DOHH2 (cell line): ENCODE results near the gene ABCD1.
A peak's percentile ranks its signal among the peaks of the same experiment; 100 is the strongest.

Experiments
- H3F3A ChIP-seq: fragments of 200-600 bp; sonication (generic), shearing (Covaris generic); 2 replicates; pipeline ENCODE4 v1.6.0; 2016; ENCODE audit warnings: antibody characterized with exemption, mild to moderate bottlenecking; ENCODE audit not compliant: control insufficient read depth, insufficient read depth
- H3K27ac ChIP-seq: fragments of 200-600 bp; sonication (generic); 2 replicates; pipeline ENCODE4 v1.5.1; 2014; ENCODE audit warnings: low read depth, mild to moderate bottlenecking, low read length, moderate library complexity
- H3K27me3 ChIP-seq: fragments of 200-600 bp; sonication (generic); 2 replicates; pipeline ENCODE4 v1.6.1; 2014; ENCODE audit warnings: mild to moderate bottlenecking, low read length, mixed read lengths; ENCODE audit not compliant: control insufficient read depth
- H3K36me3 ChIP-seq: fragments of 200-600 bp; sonication (generic); 2 replicates; pipeline ENCODE4 v1.6.1; 2014; ENCODE audit warnings: mild to moderate bottlenecking, low read length, moderate library complexity, mixed read lengths; ENCODE audit not compliant: control insufficient read depth
- H3K4me1 ChIP-seq: fragments of 200-600 bp; sonication (generic); 2 replicates; pipeline ENCODE4 v1.6.1; 2014; ENCODE audit warnings: mild to moderate bottlenecking, low read length, mixed read lengths; ENCODE audit not compliant: control insufficient read depth
- H3K4me2 ChIP-seq: fragments of 200-600 bp; sonication (generic); 2 replicates; pipeline ENCODE4 v1.6.0; 2014; ENCODE audit warnings: mild to moderate bottlenecking, low read length, moderate library complexity
- H3K4me3 ChIP-seq: fragments of 200-600 bp; sonication (generic); 2 replicates; pipeline ENCODE4 v1.5.1; 2014; ENCODE audit warnings: mild to moderate bottlenecking, low read length, mixed read lengths
- H3K79me2 ChIP-seq: fragments of 200-600 bp; sonication (generic); 2 replicates; pipeline ENCODE4 v1.6.1; 2014; ENCODE audit warnings: mild to moderate bottlenecking, low read length, mixed read lengths; ENCODE audit not compliant: control insufficient read depth
- H3K9me2 ChIP-seq: fragments of 200-600 bp; sonication (generic); replicated peaks from 2 replicates; pipeline ENCODE4 v1.6.1; 2014; ENCODE audit warnings: mild to moderate bottlenecking, low read length, mixed read lengths; ENCODE audit not compliant: control insufficient read depth
- H3K9me3 ChIP-seq: fragments of 200-600 bp; sonication (generic); 2 replicates; pipeline ENCODE4 v1.6.1; 2014; ENCODE audit warnings: antibody characterized with exemption, low read length, mixed read lengths; ENCODE audit not compliant: control insufficient read depth, insufficient read depth
- H4K20me1 ChIP-seq: fragments of 200-600 bp; sonication (generic); 2 replicates; pipeline ENCODE4 v1.6.0; 2014; ENCODE audit warnings: low read depth, mild to moderate bottlenecking, antibody characterized with exemption, low read length, moderate library complexity; ENCODE audit not compliant: control insufficient read depth, insufficient read depth
- EZH2phosphoT487 ChIP-seq: fragments of 200-600 bp; sonication (generic); IDR thresholded peaks from 2 replicates; pipeline ENCODE4 v1.6.1; 2017; ENCODE audit warnings: borderline replicate concordance, mild to moderate bottlenecking, antibody characterized with exemption, low read length, moderate library complexity, mixed read lengths
- TF ChIP-seq, protein P1 (sequence below): fragments of 200-600 bp; sonication (generic); IDR thresholded peaks from one replicate; pipeline ENCODE4 v1.5.1; 2014; ENCODE audit warnings: antibody characterized with exemption, mild to moderate bottlenecking, low read depth, low read length; ENCODE audit not compliant: poor library complexity, severe bottlenecking

Gene ABCD1

DNA sequence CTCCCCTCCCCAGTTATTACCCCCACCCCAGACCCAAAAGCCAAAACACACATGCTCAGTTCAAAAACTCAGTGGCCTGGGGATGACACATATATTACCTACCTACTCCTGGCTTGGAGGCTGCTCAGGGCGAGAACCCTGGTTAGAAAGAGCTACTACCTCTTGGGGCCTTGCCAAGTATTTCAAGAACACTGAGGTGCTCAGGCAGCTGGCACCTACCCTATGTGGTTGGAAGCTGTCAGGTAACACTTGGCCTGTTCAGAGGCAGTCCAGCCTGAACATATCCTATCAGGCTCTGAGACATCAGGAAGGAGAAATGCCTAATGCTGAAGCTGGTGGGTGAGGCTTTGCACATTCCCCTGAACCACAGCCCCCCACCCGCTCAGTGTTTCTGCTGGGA lies 5.4 kb upstream of the ABCD1 start:
- Histone ChIP-seq H3K79me2 (peaks cover 23% of the 10 kb centered on the region), H3K9me2 (no peaks in the 10 kb centered on the region), H3K4me2 (no peak overlapping the region), H3K27ac (no peak overlapping the region), H3K9me3 (no peaks in the 10 kb centered on the region), H3K4me3 (no peak overlapping the region), H4K20me1 (peaks cover 3% of the 10 kb centered on the region; the same call in 1 of the 2 replicates), H3K27me3 (no peaks in the 10 kb centered on the region), H3K4me1 (peaks cover 10% of the 10 kb centered on the region), H3K36me3 (peaks cover 48% of the 10 kb centered on the region), H3F3A (no peaks in the 10 kb centered on the region)
- TF ChIP-seq, protein P1, sequence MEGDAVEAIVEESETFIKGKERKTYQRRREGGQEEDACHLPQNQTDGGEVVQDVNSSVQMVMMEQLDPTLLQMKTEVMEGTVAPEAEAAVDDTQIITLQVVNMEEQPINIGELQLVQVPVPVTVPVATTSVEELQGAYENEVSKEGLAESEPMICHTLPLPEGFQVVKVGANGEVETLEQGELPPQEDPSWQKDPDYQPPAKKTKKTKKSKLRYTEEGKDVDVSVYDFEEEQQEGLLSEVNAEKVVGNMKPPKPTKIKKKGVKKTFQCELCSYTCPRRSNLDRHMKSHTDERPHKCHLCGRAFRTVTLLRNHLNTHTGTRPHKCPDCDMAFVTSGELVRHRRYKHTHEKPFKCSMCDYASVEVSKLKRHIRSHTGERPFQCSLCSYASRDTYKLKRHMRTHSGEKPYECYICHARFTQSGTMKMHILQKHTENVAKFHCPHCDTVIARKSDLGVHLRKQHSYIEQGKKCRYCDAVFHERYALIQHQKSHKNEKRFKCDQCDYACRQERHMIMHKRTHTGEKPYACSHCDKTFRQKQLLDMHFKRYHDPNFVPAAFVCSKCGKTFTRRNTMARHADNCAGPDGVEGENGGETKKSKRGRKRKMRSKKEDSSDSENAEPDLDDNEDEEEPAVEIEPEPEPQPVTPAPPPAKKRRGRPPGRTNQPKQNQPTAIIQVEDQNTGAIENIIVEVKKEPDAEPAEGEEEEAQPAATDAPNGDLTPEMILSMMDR: no peak
- no peak for TF ChIP-seq EZH2phosphoT487

DNA sequence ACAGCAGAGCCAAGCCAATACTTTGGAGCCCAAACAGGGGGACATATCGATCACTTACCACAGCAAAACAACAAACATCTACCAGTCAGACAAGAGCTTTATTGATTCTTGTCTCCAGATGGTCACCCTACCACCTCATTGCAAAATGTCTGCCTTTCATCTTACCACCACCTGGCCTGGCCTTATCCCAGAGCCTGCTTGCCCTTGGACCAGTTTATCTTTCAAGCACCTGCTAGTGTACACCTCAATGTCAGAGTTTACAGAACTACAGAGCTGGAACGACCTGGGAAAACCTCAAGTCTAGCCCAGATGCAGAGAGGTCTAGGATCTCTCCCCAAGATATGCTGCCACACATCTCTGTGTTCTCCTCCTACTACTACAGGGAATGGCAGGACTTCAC lies 5.0 kb upstream of the ABCD1 start:
- Histone ChIP-seq H3K36me3 (peaks cover 44% of the 10 kb centered on the region), H3K27me3 (no peaks in the 10 kb centered on the region), H3F3A (no peaks in the 10 kb centered on the region), H3K9me3 (no peaks in the 10 kb centered on the region), H3K79me2 (peaks cover 23% of the 10 kb centered on the region), H3K4me1 (peaks cover 10% of the 10 kb centered on the region), H4K20me1 (peaks cover 3% of the 10 kb centered on the region; the same call in 1 of the 2 replicates), H3K4me3 (no peak overlapping the region), H3K9me2 (no peaks in the 10 kb centered on the region), H3K27ac (no peak overlapping the region), H3K4me2 (no peak overlapping the region)
- TF ChIP-seq EZH2phosphoT487: no peak
- TF ChIP-seq, protein P1: no peak

DNA sequence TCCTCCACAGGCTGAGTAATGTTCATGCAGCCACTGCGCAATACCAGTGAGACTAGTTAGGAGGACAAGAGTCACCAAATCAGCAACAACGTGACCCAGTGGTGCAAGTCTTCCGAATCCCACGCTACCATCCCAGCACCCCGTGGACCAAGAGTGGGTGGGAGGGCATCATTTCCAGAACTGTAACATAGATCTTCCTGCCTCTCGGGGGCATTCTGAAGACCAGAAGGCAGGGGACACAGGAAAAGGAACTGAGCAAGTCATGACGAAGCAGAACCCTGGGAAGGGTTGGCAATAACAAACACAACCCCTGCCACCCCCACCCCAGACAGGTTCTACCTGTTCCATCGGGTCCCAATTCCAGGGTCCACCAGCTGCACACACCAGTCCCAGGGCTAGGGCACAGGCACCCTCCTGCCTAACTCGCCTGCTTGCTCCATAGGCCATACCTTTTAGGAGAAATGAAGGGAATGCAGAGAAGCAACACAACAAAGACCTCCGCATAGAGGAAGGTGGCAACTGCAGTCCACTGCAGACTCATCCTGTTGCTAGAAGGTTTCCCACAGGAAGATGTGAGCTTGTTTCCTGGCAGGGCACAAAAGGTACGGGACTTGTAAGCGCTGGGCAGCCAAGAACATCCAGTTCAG lies 1.8 kb upstream of the ABCD1 start:
- peak overlapping the region; percentile 86 for H3K4me3 ChIP-seq
- H3K4me1 ChIP-seq: peaks cover 41% of the 10 kb centered on the region
- no peaks in the 10 kb centered on the region for H3K9me3 ChIP-seq
- H3K9me2 ChIP-seq: no peaks in the 10 kb centered on the region
- no peaks in the 10 kb centered on the region for H3F3A ChIP-seq
- peak overlapping the region; percentile 83 for H3K4me2 ChIP-seq
- H3K36me3 ChIP-seq: peaks cover 37% of the 10 kb centered on the region
- peaks cover 3% of the 10 kb centered on the region; the same call in 1 of the 2 replicates for H4K20me1 ChIP-seq
- no peaks in the 10 kb centered on the region for H3K27me3 ChIP-seq
- TF ChIP-seq, protein P1: no peak
- no peak for TF ChIP-seq EZH2phosphoT487
- peak overlapping the region; percentile 51; the same call in 1 of the 2 replicates for H3K27ac ChIP-seq
- peaks cover 23% of the 10 kb centered on the region for H3K79me2 ChIP-seq
